Stimulated activated CD4-positive, alpha-beta T cell treated with anti-CD3 and anti-CD28 coated beads, TNF-alpha, amount 100 ng/mL, for 48 hours (primary cell): ENCODE measurements around the gene TARBP2.
A peak's percentile ranks its signal among the peaks of the same experiment; 100 is the strongest.

Experiments
- DNase-seq, 3 donors: peaks; one replicate each; pipeline ENCODE4 v3.0.0-alpha.2; 2020; ENCODE audit warnings: low read depth in 3 of 3

Gene TARBP2

GRCh38 chr12:53500776-53501614 lies at the start of gene TARBP2:
Gene TARBP2 (plus strand): TSS chr12:53501283. CDS start chr12:53501409, 126 bp downstream.
- DNase-seq: peak; percentile 89 to 97 (median 96)

GRCh38 chr12:53451661-53452158 lies 49.4 kb upstream of the TARBP2 start, which contains the start of gene PCBP2:
Gene PCBP2 (plus strand): TSS chr12:53452102. CDS start chr12:53454801, 2,699 bp downstream.
- DNase-seq: peak; percentile 95 to 98 (median 95)

- peak; percentile 41 to 64 (median 49) for DNase-seq
Measured at GRCh38 chr12:53452159-53453077, 48.7 kb upstream of the TARBP2 start.

GRCh38 chr12:53453953-53454640 lies 47.0 kb upstream of the TARBP2 start:
- no peak for DNase-seq

- no peak for DNase-seq
Measured at GRCh38 chr12:53454707-53455106, 46.4 kb upstream of the TARBP2 start.

- no peak for DNase-seq
Measured at GRCh38 chr12:53456654-53457366, 44.3 kb upstream of the TARBP2 start.

- DNase-seq: no peak
Measured at GRCh38 chr12:53459097-53459496, 42.0 kb upstream of the TARBP2 start.

- no peak for DNase-seq
Measured at GRCh38 chr12:53461059-53461458, 40.0 kb upstream of the TARBP2 start.

- no peak for DNase-seq
Measured at GRCh38 chr12:53461591-53461990, 39.5 kb upstream of the TARBP2 start.

GRCh38 chr12:53462935-53463334 lies 38.1 kb upstream of the TARBP2 start:
- no peak for DNase-seq

- DNase-seq: no peak
Measured at GRCh38 chr12:53463802-53464560, 37.1 kb upstream of the TARBP2 start.

- DNase-seq: no peak
Measured at GRCh38 chr12:53464685-53465418, 36.2 kb upstream of the TARBP2 start.

GRCh38 chr12:53465679-53466078 lies 35.4 kb upstream of the TARBP2 start:
- DNase-seq: no peak

GRCh38 chr12:53466640-53467039 lies 34.4 kb upstream of the TARBP2 start:
- no peak for DNase-seq

GRCh38 chr12:53467082-53467481 lies 34.0 kb upstream of the TARBP2 start:
- no peak for DNase-seq

- no peak for DNase-seq
Measured at GRCh38 chr12:53467880-53468279, 33.2 kb upstream of the TARBP2 start.

GRCh38 chr12:53468282-53468681 lies 32.8 kb upstream of the TARBP2 start:
- DNase-seq: no peak

GRCh38 chr12:53472056-53472582 lies 29.0 kb upstream of the TARBP2 start:
- DNase-seq: no peak

- no peak for DNase-seq
Measured at GRCh38 chr12:53474077-53474476, 27.0 kb upstream of the TARBP2 start.
